ENCODE data around the gene TAF4.

- TF ChIP-seq POLR2A (IDR thresholded peaks at IDR 0.05) (no peak), CTCF (IDR thresholded peaks at IDR 0.05) (no peak)
These were observed 21.1 kb downstream of the TAF4 start for GRCh38 chr20:62044631-62045030.

Data from body of pancreas (tissue), 4 donors.